Measurements from ENCODE around the gene USP20.

Gene USP20

DNA sequence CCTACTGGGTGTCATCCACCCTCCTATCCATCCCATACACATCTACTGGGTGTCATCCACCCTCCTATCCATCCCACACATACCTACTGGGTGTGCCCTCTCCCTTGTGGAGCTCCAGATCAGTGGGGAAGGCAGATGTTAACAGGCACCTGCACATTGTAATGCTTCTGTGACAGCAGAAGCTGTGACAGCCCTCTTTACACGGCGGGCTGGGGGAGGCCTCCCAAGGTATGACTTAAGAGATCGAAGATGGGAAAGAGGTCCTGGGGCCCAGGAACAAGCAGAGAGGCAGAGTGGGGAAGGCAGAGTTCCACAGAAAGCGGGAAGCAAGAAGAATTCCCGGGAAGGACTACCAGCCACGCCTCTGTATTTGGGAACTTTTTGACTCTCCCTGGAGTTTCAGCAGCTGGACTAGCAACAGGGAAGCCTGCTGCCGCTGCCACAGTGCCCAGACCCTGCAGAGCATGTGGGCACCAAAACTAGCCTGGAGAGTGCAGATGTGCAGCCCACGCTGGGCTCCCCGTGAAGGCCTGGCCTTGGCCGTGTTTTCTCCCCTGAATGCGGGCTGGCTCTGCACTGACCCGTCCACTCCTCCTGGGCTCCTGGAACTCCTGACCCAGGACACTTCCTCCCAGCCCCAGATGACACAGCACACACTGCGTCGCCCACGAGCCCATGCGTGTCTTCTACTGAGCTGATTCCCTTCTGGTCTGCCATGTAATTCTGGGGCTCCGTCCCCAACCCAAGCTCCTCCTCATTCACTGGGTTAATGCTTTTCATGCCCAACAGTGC lies 20.6 kb upstream of the USP20 start:
- H3K4me3 ChIP-seq (ENCODE audit: insufficient read depth, low read length, poor library complexity, severe bottlenecking): no peak overlapping the region
- H3K9ac ChIP-seq (ENCODE audit: low read length): no peak overlapping the region
- no peak overlapping the region for H3K27ac ChIP-seq (ENCODE audit: low read depth, low read length)
- H3F3A ChIP-seq (ENCODE audit: insufficient read depth): no peaks in the 10 kb centered on the region; the same call in 1 of the 2 replicates
- peaks cover 6% of the 10 kb centered on the region; the same call in 1 of the 2 replicates for H3K36me3 ChIP-seq (ENCODE audit: low read length)
- no peaks in the 10 kb centered on the region for H3K9me2 ChIP-seq (replicated peaks; ENCODE audit: insufficient read depth, low read length)
- no peaks in the 10 kb centered on the region for H3K9me3 ChIP-seq (ENCODE audit: insufficient read depth, low read length)
- no peak overlapping the region for H3K4me2 ChIP-seq (ENCODE audit: low read depth, low read length, poor library complexity, severe bottlenecking)
- no peak overlapping the region for H2AFZ ChIP-seq (ENCODE audit: low read depth, low read length, severe bottlenecking)
- no peaks in the 10 kb centered on the region for H3K27me3 ChIP-seq (ENCODE audit: low read length)
- TF ChIP-seq EZH2phosphoT487 (conservative IDR thresholded peaks at IDR 0.05; ENCODE audit: low read length): no peak
- TF ChIP-seq, protein P1, sequence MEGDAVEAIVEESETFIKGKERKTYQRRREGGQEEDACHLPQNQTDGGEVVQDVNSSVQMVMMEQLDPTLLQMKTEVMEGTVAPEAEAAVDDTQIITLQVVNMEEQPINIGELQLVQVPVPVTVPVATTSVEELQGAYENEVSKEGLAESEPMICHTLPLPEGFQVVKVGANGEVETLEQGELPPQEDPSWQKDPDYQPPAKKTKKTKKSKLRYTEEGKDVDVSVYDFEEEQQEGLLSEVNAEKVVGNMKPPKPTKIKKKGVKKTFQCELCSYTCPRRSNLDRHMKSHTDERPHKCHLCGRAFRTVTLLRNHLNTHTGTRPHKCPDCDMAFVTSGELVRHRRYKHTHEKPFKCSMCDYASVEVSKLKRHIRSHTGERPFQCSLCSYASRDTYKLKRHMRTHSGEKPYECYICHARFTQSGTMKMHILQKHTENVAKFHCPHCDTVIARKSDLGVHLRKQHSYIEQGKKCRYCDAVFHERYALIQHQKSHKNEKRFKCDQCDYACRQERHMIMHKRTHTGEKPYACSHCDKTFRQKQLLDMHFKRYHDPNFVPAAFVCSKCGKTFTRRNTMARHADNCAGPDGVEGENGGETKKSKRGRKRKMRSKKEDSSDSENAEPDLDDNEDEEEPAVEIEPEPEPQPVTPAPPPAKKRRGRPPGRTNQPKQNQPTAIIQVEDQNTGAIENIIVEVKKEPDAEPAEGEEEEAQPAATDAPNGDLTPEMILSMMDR (IDR thresholded peaks at IDR 0.05; ENCODE audit: insufficient read depth, low read length, poor library complexity, severe bottlenecking): no peak
- no peaks in the 10 kb centered on the region for H4K20me1 ChIP-seq (ENCODE audit: low read depth, low read length)
- H3K79me2 ChIP-seq (ENCODE audit: insufficient read depth, low read length): no peaks in the 10 kb centered on the region

DNA sequence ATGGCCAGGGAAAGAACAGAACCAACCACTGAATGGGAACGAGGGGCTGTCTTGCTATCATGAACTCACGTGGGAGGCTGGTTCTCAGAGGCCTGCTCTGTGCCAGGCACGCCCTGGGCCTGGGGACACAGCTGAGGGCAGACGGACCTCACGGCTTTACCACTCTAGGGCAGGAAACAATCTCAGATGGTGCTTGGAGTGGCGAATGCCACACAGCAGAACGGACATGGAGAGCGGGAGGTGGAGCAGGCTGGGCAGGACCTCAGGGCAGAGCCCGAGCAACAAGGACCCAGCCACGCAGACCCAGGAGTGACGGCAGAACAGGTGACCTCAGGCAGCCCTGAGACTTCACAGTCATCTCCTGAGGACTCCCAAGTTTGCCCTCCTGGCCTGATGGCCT lies 20.0 kb upstream of the USP20 start:
- Histone ChIP-seq H3K36me3 (ENCODE audit: low read length) (peaks cover 6% of the 10 kb centered on the region; the same call in 1 of the 2 replicates), H3K9me2 (replicated peaks; ENCODE audit: insufficient read depth, low read length) (no peaks in the 10 kb centered on the region), H2AFZ (ENCODE audit: low read depth, low read length, severe bottlenecking) (no peak overlapping the region), H3K9ac (ENCODE audit: low read length) (no peak overlapping the region), H3K4me3 (ENCODE audit: insufficient read depth, low read length, poor library complexity, severe bottlenecking) (no peak overlapping the region), H3K9me3 (ENCODE audit: insufficient read depth, low read length) (no peaks in the 10 kb centered on the region), H3K27ac (ENCODE audit: low read depth, low read length) (no peak overlapping the region), H3K79me2 (ENCODE audit: insufficient read depth, low read length) (0 out of 2 replicates have a peak, but pooled peaks cover under 1% of the 10 kb centered on the region), H3K27me3 (ENCODE audit: low read length) (no peaks in the 10 kb centered on the region), H4K20me1 (ENCODE audit: low read depth, low read length) (no peaks in the 10 kb centered on the region), H3K4me2 (ENCODE audit: low read depth, low read length, poor library complexity, severe bottlenecking) (no peak overlapping the region), H3F3A (ENCODE audit: insufficient read depth) (no peaks in the 10 kb centered on the region; the same call in 1 of the 2 replicates)
- TF ChIP-seq EZH2phosphoT487 (conservative IDR thresholded peaks at IDR 0.05; ENCODE audit: low read length): no peak
- TF ChIP-seq, protein P1 (IDR thresholded peaks at IDR 0.05; ENCODE audit: insufficient read depth, low read length, poor library complexity, severe bottlenecking): no peak

DNA sequence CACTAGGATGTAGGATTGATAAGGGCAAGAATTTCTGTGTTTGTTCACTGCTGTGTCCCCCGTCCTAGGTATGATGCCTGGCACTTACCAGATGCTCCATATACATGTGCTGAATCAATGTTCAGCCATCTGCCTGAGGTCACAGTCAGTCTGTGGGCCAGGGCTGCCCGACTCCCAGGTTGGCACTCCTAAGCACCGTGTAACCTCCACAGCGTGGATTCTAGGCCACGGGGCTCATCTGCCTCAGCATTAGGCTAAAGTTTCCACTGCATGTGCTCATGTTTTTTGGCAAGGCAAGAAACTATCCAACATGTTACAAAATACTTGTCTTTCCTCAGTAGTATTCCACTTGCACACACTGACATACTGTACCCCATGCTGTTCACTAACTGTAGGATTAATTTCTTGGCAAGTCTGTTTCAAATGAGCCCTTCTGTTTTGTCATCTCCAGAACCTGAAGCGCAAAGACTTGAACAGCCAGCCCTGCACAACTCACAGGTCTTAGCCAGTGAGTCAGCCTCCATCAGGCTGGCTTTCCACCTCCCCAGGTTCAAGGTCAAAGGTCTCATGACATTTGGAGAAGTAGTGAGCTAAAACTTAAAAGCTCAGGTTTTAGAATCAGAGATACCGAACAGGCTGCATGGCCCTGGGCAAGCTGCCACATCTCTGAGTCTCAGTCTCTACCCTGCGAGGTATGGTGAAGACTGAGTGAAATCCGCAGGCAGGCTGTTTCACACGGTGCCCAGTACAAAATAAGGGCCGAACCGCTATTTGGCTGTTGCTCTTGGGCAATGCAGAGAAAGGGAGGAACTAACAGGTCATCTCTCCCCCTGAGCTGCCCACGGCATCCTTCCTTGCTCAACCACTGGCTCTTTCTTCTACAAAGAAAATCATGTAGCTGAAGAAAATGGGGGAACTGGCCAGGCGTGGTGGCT lies 18.5 kb upstream of the USP20 start:
- Histone ChIP-seq H3K79me2 (ENCODE audit: insufficient read depth, low read length) (0 out of 2 replicates have a peak, but pooled peaks cover 3% of the 10 kb centered on the region), H3K27ac (ENCODE audit: low read depth, low read length) (no peak overlapping the region), H3K4me3 (ENCODE audit: insufficient read depth, low read length, poor library complexity, severe bottlenecking) (no peak overlapping the region), H3K4me2 (ENCODE audit: low read depth, low read length, poor library complexity, severe bottlenecking) (no peak overlapping the region), H4K20me1 (ENCODE audit: low read depth, low read length) (no peaks in the 10 kb centered on the region), H3K9me2 (replicated peaks; ENCODE audit: insufficient read depth, low read length) (no peaks in the 10 kb centered on the region), H2AFZ (ENCODE audit: low read depth, low read length, severe bottlenecking) (no peak overlapping the region), H3K9ac (ENCODE audit: low read length) (no peak overlapping the region), H3F3A (ENCODE audit: insufficient read depth) (no peaks in the 10 kb centered on the region; the same call in 1 of the 2 replicates), H3K36me3 (ENCODE audit: low read length) (peaks cover 6% of the 10 kb centered on the region; the same call in 1 of the 2 replicates), H3K9me3 (ENCODE audit: insufficient read depth, low read length) (no peaks in the 10 kb centered on the region), H3K27me3 (ENCODE audit: low read length) (no peaks in the 10 kb centered on the region)
- TF ChIP-seq EZH2phosphoT487 (conservative IDR thresholded peaks at IDR 0.05; ENCODE audit: low read length): no peak
- TF ChIP-seq, protein P1 (IDR thresholded peaks at IDR 0.05; ENCODE audit: insufficient read depth, low read length, poor library complexity, severe bottlenecking): no peak

Data from SU-DHL-6 (cell line).